Glutamatergic neuron (in vitro differentiated cells): ENCODE results near the gene UMAD1. TPM values are rescaled to one million over a fixed set of nuclear protein-coding genes. Genes with fewer than 3 reads are reported as not detected.

Source experiments
- DNase-seq: peaks from one replicate; pipeline ENCODE4 v3.0.0; 2022
- H3K27ac Mint-ChIP-seq: one replicate; pipeline ENCODE4 v1.8.0; 2020; ENCODE audit warnings: mild to moderate bottlenecking, mixed read lengths, inconsistent platforms; ENCODE audit not compliant: unreplicated experiment
- H3K27me3 Mint-ChIP-seq: one replicate; pipeline ENCODE4 v1.8.0; 2020; ENCODE audit warnings: mild to moderate bottlenecking, moderate library complexity, mixed read lengths, inconsistent platforms; ENCODE audit not compliant: unreplicated experiment
- H3K36me3 Mint-ChIP-seq: one replicate; pipeline ENCODE4 v1.8.0; 2020; ENCODE audit warnings: mild to moderate bottlenecking, mixed read lengths, inconsistent platforms; ENCODE audit not compliant: unreplicated experiment
- H3K4me1 Mint-ChIP-seq: one replicate; pipeline ENCODE4 v1.8.0; 2020; ENCODE audit warnings: mild to moderate bottlenecking, low read depth, mixed read lengths, inconsistent platforms; ENCODE audit not compliant: unreplicated experiment
- H3K4me3 Mint-ChIP-seq: one replicate; pipeline ENCODE4 v1.8.0; 2020; ENCODE audit warnings: mild to moderate bottlenecking, mixed read lengths, inconsistent platforms; ENCODE audit not compliant: unreplicated experiment
- H3K9me3 Mint-ChIP-seq: one replicate; pipeline ENCODE4 v1.8.0; 2020; ENCODE audit warnings: mild to moderate bottlenecking, moderate library complexity, mixed read lengths, inconsistent platforms; ENCODE audit not compliant: unreplicated experiment
- total RNA-seq: library from RNA; stranded (reverse); fragmentation: NEBNext Ultra II Directional; extraction: Animal tissue kit (Norgen Biotek cat#: 25700); gene quantifications from one replicate; pipeline ENCODE4 v1.2.1, GENCODE V29; 2021; ENCODE audit not compliant: unreplicated experiment
- TF ChIP-seq, protein P1 (sequence below): fragments of 200-600 bp; sonication (generic); IDR thresholded peaks from one replicate; pipeline ENCODE4 v1.5.0; 2021; ENCODE audit not compliant: partially characterized antibody, unreplicated experiment

UMAD1 gene
- total RNA-seq, 1 donor from 2014 or later = 5.2 TPM

DNA sequence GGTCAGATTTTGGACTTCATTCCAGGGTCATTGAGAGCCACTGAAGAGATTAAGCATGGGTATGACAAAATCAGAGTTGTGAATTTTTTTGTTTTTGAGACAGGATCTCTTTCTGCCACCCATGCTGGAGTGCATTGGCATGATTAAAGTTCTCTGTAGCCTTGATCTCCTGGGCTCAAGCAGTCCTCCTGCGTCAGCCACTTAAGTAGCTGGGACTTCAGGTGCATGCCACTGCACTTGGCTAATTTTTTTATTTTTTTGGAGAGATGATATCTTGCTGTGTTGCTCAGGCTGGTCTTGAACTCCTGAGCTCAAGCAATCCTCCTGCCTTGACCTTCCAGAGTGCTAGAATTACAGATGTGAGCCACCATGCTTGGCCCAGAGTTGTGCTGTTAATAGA, 275.5 kb downstream of the UMAD1 start:
- H3K27me3 Mint-ChIP-seq = no peaks in the 10 kb centered on the region
- H3K9me3 Mint-ChIP-seq = no peaks in the 10 kb centered on the region
- TF ChIP-seq, protein P1, sequence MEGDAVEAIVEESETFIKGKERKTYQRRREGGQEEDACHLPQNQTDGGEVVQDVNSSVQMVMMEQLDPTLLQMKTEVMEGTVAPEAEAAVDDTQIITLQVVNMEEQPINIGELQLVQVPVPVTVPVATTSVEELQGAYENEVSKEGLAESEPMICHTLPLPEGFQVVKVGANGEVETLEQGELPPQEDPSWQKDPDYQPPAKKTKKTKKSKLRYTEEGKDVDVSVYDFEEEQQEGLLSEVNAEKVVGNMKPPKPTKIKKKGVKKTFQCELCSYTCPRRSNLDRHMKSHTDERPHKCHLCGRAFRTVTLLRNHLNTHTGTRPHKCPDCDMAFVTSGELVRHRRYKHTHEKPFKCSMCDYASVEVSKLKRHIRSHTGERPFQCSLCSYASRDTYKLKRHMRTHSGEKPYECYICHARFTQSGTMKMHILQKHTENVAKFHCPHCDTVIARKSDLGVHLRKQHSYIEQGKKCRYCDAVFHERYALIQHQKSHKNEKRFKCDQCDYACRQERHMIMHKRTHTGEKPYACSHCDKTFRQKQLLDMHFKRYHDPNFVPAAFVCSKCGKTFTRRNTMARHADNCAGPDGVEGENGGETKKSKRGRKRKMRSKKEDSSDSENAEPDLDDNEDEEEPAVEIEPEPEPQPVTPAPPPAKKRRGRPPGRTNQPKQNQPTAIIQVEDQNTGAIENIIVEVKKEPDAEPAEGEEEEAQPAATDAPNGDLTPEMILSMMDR = no peak
- no peak overlapping the region for H3K4me3 Mint-ChIP-seq
- no peak overlapping the region for H3K27ac Mint-ChIP-seq
- no peak for DNase-seq
- no peaks in the 10 kb centered on the region for H3K4me1 Mint-ChIP-seq
- H3K36me3 Mint-ChIP-seq = no peaks in the 10 kb centered on the region

DNA sequence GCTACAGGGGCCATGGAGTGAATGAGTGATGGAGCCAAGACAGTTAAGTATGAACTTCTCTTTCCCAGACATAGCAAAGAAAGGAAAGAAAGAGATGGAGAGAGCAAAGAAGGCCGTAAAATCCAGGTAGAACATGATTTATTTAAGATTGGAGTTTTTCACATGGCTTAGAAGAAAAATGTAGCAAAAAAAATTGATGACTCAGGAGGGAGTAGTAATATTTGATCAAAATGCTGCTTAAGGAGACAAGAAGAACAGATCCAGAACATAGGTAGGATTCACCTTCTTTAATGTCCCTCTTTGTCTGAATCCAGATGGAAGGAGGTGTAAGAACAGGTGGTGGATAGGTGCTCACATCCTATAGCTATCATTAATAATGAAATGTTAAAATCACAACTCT, 277.0 kb downstream of the UMAD1 start:
- Mint-ChIP-seq H3K36me3 (no peaks in the 10 kb centered on the region), H3K9me3 (no peaks in the 10 kb centered on the region), H3K27me3 (no peaks in the 10 kb centered on the region), H3K4me1 (peaks cover 4% of the 10 kb centered on the region), H3K4me3 (no peak overlapping the region), H3K27ac (no peak overlapping the region)
- TF ChIP-seq, protein P1 = no peak
- DNase-seq = no peak

DNA sequence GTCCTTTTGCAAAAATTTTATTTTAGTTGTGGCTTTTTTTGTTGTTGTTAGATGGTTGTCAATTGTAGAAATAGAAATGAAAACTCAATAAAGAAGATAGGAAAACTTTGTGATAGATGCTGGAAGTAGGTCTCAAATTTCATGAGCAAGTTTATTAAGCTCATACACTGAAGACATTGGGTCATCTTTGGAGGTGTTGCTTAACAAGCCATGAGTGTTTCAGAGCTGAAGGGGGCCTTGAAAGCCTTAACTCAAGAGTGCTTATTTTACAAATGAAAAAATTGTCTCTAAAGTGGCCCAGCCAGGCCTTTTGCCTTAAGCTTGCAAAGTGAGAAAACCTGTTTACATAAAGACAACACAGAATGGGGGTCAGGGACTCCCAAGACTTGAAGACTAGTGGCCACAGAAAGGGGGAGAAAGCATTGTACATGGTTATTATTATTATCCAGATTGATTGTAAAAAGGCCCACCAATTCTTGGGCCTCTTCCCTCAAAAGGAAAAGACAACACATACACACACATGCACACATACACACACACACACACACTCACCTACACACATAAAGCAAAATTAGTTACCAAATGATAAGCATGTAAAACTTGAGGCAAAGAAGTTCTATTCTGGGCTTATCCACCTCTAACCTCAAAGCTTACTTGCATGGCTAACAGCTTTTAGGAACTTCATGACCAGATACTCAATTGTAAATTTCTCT, 278.3 kb downstream of the UMAD1 start:
- no peak overlapping the region for H3K27ac Mint-ChIP-seq
- peaks cover 8% of the 10 kb centered on the region for H3K4me1 Mint-ChIP-seq
- no peaks in the 10 kb centered on the region for H3K27me3 Mint-ChIP-seq
- H3K4me3 Mint-ChIP-seq = no peak overlapping the region
- DNase-seq = no peak
- H3K9me3 Mint-ChIP-seq = no peaks in the 10 kb centered on the region
- TF ChIP-seq, protein P1 = no peak
- no peaks in the 10 kb centered on the region for H3K36me3 Mint-ChIP-seq

GRCh38 chr7:7919449-7919945, 278.9 kb downstream of the UMAD1 start:
- H3K36me3 Mint-ChIP-seq = no peaks in the 10 kb centered on the region
- H3K27me3 Mint-ChIP-seq = no peaks in the 10 kb centered on the region
- no peak overlapping the region for H3K4me3 Mint-ChIP-seq
- no peak overlapping the region for H3K27ac Mint-ChIP-seq
- TF ChIP-seq, protein P1 = no peak
- peaks cover 14% of the 10 kb centered on the region for H3K4me1 Mint-ChIP-seq
- no peaks in the 10 kb centered on the region for H3K9me3 Mint-ChIP-seq
- no peak for DNase-seq

DNA sequence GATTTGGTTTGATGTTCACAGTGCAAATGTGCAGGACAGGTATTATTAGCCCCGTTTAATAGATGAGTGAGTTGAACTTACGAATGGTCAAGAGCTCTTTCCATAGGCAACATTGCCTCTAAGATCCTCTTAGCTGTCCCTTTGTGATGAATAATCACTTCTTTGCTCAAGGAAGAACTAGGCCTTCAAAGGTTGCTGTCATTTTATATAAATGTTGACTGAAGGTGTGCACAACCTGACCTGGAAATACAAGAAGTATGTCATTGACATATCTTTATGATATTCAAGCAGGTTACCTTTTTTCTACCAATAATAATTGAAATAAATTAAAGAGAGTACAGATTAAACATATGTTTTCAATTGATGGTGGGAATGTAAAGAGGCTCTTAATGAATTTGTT, 279.5 kb downstream of the UMAD1 start:
- no peak for DNase-seq
- H3K27ac Mint-ChIP-seq = no peak overlapping the region
- peaks cover 16% of the 10 kb centered on the region for H3K4me1 Mint-ChIP-seq
- H3K36me3 Mint-ChIP-seq = no peaks in the 10 kb centered on the region
- no peak overlapping the region for H3K4me3 Mint-ChIP-seq
- no peaks in the 10 kb centered on the region for H3K9me3 Mint-ChIP-seq
- TF ChIP-seq, protein P1 = no peak
- no peaks in the 10 kb centered on the region for H3K27me3 Mint-ChIP-seq
